SU-DHL-6 (cell line): ENCODE measurements around the gene AGAP9.
"Not testable (repeated sequence)": the region's sequence is repeated elsewhere in the genome, so short reads cannot be mapped to it uniquely, and the experiment has no call there.

Source experiments
- EZH2phosphoT487 ChIP-seq: fragments of 200-600 bp; sonication (generic), shearing (Covaris generic); conservative IDR thresholded peaks from 2 replicates; pipeline ENCODE4 v1.6.1; 2018; ENCODE audit warnings: mild to moderate bottlenecking, antibody characterized with exemption, low read length, moderate library complexity, mixed read lengths
- TF ChIP-seq, protein P1 (sequence below): fragments of 200-600 bp; sonication (generic); IDR thresholded peaks from one replicate; pipeline ENCODE4 v1.5.1; 2017; ENCODE audit warnings: antibody characterized with exemption, mild to moderate bottlenecking, low read length, moderate library complexity; ENCODE audit not compliant: insufficient read depth, poor library complexity, severe bottlenecking

DNA sequence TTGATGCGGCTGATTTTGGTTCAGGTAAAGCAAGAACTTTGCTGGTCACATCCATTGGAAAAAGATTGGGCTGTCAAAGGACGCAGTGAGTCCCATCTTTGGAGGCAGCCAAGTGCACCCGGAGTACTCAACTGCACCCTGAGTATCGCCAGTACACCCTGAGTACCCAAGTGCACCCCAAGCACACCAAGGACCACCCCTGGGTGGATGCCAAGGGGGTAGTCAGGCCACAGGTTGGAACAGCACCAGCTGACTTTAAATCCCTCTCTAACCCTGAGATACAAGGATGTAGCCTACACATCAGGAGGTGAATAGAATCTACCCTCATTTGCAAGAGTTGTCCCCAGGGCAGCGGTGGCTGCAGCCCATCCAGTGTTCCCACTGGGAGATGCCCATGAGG, 56.0 kb downstream of the AGAP9 start:
- TF ChIP-seq, protein P1, sequence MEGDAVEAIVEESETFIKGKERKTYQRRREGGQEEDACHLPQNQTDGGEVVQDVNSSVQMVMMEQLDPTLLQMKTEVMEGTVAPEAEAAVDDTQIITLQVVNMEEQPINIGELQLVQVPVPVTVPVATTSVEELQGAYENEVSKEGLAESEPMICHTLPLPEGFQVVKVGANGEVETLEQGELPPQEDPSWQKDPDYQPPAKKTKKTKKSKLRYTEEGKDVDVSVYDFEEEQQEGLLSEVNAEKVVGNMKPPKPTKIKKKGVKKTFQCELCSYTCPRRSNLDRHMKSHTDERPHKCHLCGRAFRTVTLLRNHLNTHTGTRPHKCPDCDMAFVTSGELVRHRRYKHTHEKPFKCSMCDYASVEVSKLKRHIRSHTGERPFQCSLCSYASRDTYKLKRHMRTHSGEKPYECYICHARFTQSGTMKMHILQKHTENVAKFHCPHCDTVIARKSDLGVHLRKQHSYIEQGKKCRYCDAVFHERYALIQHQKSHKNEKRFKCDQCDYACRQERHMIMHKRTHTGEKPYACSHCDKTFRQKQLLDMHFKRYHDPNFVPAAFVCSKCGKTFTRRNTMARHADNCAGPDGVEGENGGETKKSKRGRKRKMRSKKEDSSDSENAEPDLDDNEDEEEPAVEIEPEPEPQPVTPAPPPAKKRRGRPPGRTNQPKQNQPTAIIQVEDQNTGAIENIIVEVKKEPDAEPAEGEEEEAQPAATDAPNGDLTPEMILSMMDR: not testable (repeated sequence)
- not testable (repeated sequence) for TF ChIP-seq EZH2phosphoT487
